IMR-90 (cell line): ENCODE measurements around the gene AFTPH. TPM values are rescaled to one million over a fixed set of nuclear protein-coding genes. Genes with fewer than 3 reads are reported as not detected.
A peak's percentile ranks its signal among the peaks of the same experiment; 100 is the strongest.

ENCODE experiments used
- ATAC-seq: fragments of 200-7000 bp; cut with Tn5 transposase; 2 replicates; pipeline ENCODE4 v1.9.1; 2020; ENCODE audit warnings: low read depth, mild to moderate bottlenecking, moderate library complexity
- BruUV-seq: library from RNA; stranded (reverse); fragments of 400-500 nt; replicated peaks from 2 replicates; lab custom pipeline; 2021; lab: Mats Ljungman, UMichigan
- CTCF ChIA-PET: fragments of 300-600 bp; formaldehyde crosslinking; extraction: SDS; loops from one replicate; lab custom pipeline; 2021; ENCODE audit warnings: antibody characterized with exemption; lab: Yijun Ruan, JAX
- POLR2A ChIA-PET: fragments of 300-600 bp; sonication (Branson Sonifier 250); formaldehyde crosslinking; loops from one replicate; lab custom pipeline; 2022; ENCODE audit warnings: antibody characterized with exemption; ENCODE audit not compliant: unreplicated experiment; lab: Charles Lee
- DNase-seq: peaks from one replicate; pipeline ENCODE4 v3.0.0; 2013
- H2AFZ ChIP-seq: replicated peaks from 2 replicates; pipeline ENCODE3; 2013; ENCODE audit warnings: low read length, mild to moderate bottlenecking; ENCODE audit not compliant: poor library complexity
- H2AK5ac ChIP-seq: 2 replicates; pipeline ENCODE4 v1.6.1; 2013; ENCODE audit warnings: low read depth, low read length, inconsistent platforms
- H2AK9ac ChIP-seq: replicated peaks from 2 replicates; pipeline ENCODE3; 2013; ENCODE audit warnings: mild to moderate bottlenecking, low read depth, low read length, moderate library complexity; ENCODE audit not compliant: poor library complexity
- H2BK120ac ChIP-seq: 2 replicates; pipeline ENCODE4 v1.6.1; 2013; ENCODE audit warnings: low read depth, low read length, inconsistent platforms
- H2BK15ac ChIP-seq: 3 replicates; pipeline ENCODE4 v1.6.1; 2013; ENCODE audit warnings: low read depth, low read length, inconsistent platforms
- H2BK20ac ChIP-seq: 2 replicates; pipeline ENCODE4 v1.6.1; 2013; ENCODE audit warnings: low read depth, mild to moderate bottlenecking, inconsistent platforms, low read length, moderate library complexity
- H2BK5ac ChIP-seq: 2 replicates; pipeline ENCODE4 v1.6.1; 2013; ENCODE audit warnings: mild to moderate bottlenecking, low read depth, low read length, inconsistent platforms; ENCODE audit not compliant: poor library complexity, severe bottlenecking
- H3K14ac ChIP-seq: replicated peaks from 2 replicates; pipeline ENCODE4 v1.6.1; 2013; ENCODE audit warnings: low read depth, low read length, inconsistent platforms
- H3K18ac ChIP-seq: 2 replicates; pipeline ENCODE4 v1.6.1; 2013; ENCODE audit warnings: low read depth, low read length, control low read depth
- H3K23ac ChIP-seq: 2 replicates; pipeline ENCODE4 v1.6.1; 2013; ENCODE audit warnings: low read depth, low read length, inconsistent platforms
- H3K27ac ChIP-seq: 2 replicates; pipeline ENCODE4 v1.5.1; 2013; ENCODE audit warnings: mild to moderate bottlenecking, control low read depth, low read length; ENCODE audit not compliant: insufficient read depth
- H3K27me3 ChIP-seq: 2 replicates; pipeline ENCODE4 v1.6.1; 2013; ENCODE audit warnings: low read length; ENCODE audit not compliant: control insufficient read depth, insufficient read depth
- H3K36me3 ChIP-seq: 2 replicates; pipeline ENCODE4 v1.6.1; 2013; ENCODE audit warnings: low read length, mixed read lengths; ENCODE audit not compliant: control insufficient read depth, insufficient read depth
- H3K4ac ChIP-seq: 2 replicates; pipeline ENCODE4 v1.6.1; 2013; ENCODE audit warnings: low read depth, low read length, inconsistent platforms
- H3K4me1 ChIP-seq: 2 replicates; pipeline ENCODE4 v1.6.1; 2013; ENCODE audit warnings: low read length, mixed read lengths; ENCODE audit not compliant: control insufficient read depth, insufficient read depth
- H3K4me2 ChIP-seq: 2 replicates; pipeline ENCODE4 v1.6.1; 2013; ENCODE audit warnings: low read depth, mild to moderate bottlenecking, control low read depth, low read length, moderate library complexity
- H3K4me3 ChIP-seq: 2 replicates; pipeline ENCODE4 v1.5.1; 2013; ENCODE audit warnings: low read depth, mild to moderate bottlenecking, control low read depth, low read length, moderate library complexity; ENCODE audit not compliant: insufficient read depth
- H3K56ac ChIP-seq: 2 replicates; pipeline ENCODE4 v1.6.1; 2013; ENCODE audit warnings: low read length, inconsistent platforms; ENCODE audit not compliant: insufficient read depth; ENCODE audit errors: extremely low read depth
- H3K79me1 ChIP-seq, 2 experiments: 2 replicates each; pipeline ENCODE4 v1.6.1; 2013; ENCODE audit warnings: low read length in 2 of 2, inconsistent platforms in 1 of 2, low read depth in 1 of 2
- H3K9ac ChIP-seq: 2 replicates; pipeline ENCODE4 v1.6.1; 2013; ENCODE audit warnings: low read depth, low read length, control low read depth
- H3K9me1 ChIP-seq: 2 replicates; pipeline ENCODE4 v1.6.1; 2013; ENCODE audit warnings: low read length, inconsistent platforms; ENCODE audit not compliant: insufficient read depth
- H3K9me3 ChIP-seq: 2 replicates; pipeline ENCODE4 v1.6.1; 2013; ENCODE audit warnings: low read length; ENCODE audit not compliant: control insufficient read depth, insufficient read depth
- H4K20me1 ChIP-seq: 2 replicates; pipeline ENCODE4 v1.6.1; 2013; ENCODE audit warnings: low read length, inconsistent platforms; ENCODE audit not compliant: insufficient read depth
- H4K5ac ChIP-seq: 2 replicates; pipeline ENCODE4 v1.6.1; 2013; ENCODE audit warnings: mild to moderate bottlenecking, low read depth, low read length, control low read depth
- H4K8ac ChIP-seq, 2 experiments: 2 replicates each; pipeline ENCODE4 v1.6.1; 2013; ENCODE audit warnings: low read depth in 2 of 2, low read length in 2 of 2, control low read depth in 1 of 2, inconsistent platforms in 1 of 2
- H4K91ac ChIP-seq: 2 replicates; pipeline ENCODE4 v1.6.1; 2013; ENCODE audit warnings: low read depth, low read length, inconsistent platforms; ENCODE audit not compliant: insufficient read depth
- BHLHE40 ChIP-seq: fragments of 150-350 bp; IDR thresholded peaks from 2 replicates; pipeline ENCODE4 v1.6.1; 2016; ENCODE audit warnings: mild to moderate bottlenecking, low read depth, low read length
- CEBPB ChIP-seq: IDR thresholded peaks from 2 replicates; pipeline ENCODE4 v1.6.1; 2012; ENCODE audit warnings: low read depth, low read length, improper control_type of control experiment
- WGBS, 2 experiments: methylation state at CpG; one replicate each; pipeline versions ENCODE4 v1.1.5 to v1.1.7; 2013; ENCODE audit warnings: missing lambda C conversion rate in 2 of 2; ENCODE audit not compliant: insufficient read length in 1 of 2; ENCODE audit errors: extremely low coverage in 2 of 2; 5-methylcytosine and 5-hydroxymethylcytosine counted together
- dilution Hi-C: fragments of 300-500 bp; cut with HindIII; formaldehyde crosslinking; loops from one replicate; pipeline ENCODE4 v1.14.3; 2018; ENCODE audit warnings: low sequenced_read_pairs; ENCODE audit not compliant: unreplicated experiment
- in situ Hi-C: fragments of 300-500 bp; cut with MboI; formaldehyde crosslinking; loops from 3 replicates; pipeline ENCODE4 v1.14.3; 2019; ENCODE audit warnings: low sequenced_read_pairs, inconsistent platforms, mixed read lengths
- intact Hi-C: fragments of 100-400 bp; cut with micrococcal nuclease; formaldehyde crosslinking; loops from 2 replicates; pipeline ENCODE4 v1.10.0; 2022
- polyA plus RNA-seq, 3 experiments: library from polyadenylated mRNA; depleted of rRNA; stranded (reverse); fragments of >200 nt; gene quantifications; 2 replicates each; pipeline ENCODE4 v1.2.3, GENCODE V29; 2012; ENCODE audit warnings: low replicate concordance in 1 of 3
- total RNA-seq: library from RNA; depleted of rRNA; stranded (reverse); fragments of >200 nt; gene quantifications from 2 replicates; pipeline ENCODE4 v1.2.3, GENCODE V29; 2012

AFTPH gene
- total and polyA plus RNA-seq, 2 of the 4 experiments (the other 2 are of a cell fraction), result 9.4 to 19.9 TPM

GRCh38 chr2:64623242-64623850, 99.2 kb downstream of the AFTPH start:
- TF ChIP-seq CEBPB (no peak), BHLHE40 (no peak)
- no TSS peak for BruUV-seq
- no peak for DNase-seq
- no peak overlapping the region for H2BK5ac ChIP-seq
- H4K8ac ChIP-seq, result no peak overlapping the region
- H2AFZ ChIP-seq, result peak overlapping the region; percentile 46
- no peak overlapping the region for H3K27ac ChIP-seq
- intact Hi-C loops, result no loop called here
- H3K27me3 ChIP-seq, result peaks cover 46% of the 10 kb centered on the region
- H3K9ac ChIP-seq, result no peak overlapping the region
- dilution Hi-C loops, result no loop called here
- no peak overlapping the region for H4K5ac ChIP-seq
- no peak for ATAC-seq
- H2AK5ac ChIP-seq, result no peak overlapping the region
- no peak overlapping the region for H3K14ac ChIP-seq
- no peak overlapping the region for H2AK9ac ChIP-seq
- no peaks in the 10 kb centered on the region for H3K79me1 ChIP-seq
- POLR2A ChIA-PET, result no interaction called here
- no peak overlapping the region for H3K4me3 ChIP-seq
- in situ Hi-C loops, result no loop called here
- H2BK15ac ChIP-seq, result no peak overlapping the region
- no peak overlapping the region for H2BK20ac ChIP-seq
- H4K91ac ChIP-seq, result no peak overlapping the region
- no peaks in the 10 kb centered on the region; the same call in 1 of the 2 replicates for H3K4me1 ChIP-seq
- H3K9me3 ChIP-seq, result no peaks in the 10 kb centered on the region
- H3K23ac ChIP-seq, result no peak overlapping the region
- no peaks in the 10 kb centered on the region for H3K36me3 ChIP-seq
- H3K56ac ChIP-seq, result no peak overlapping the region
- H3K4ac ChIP-seq, result no peak overlapping the region
- H2BK120ac ChIP-seq, result no peak overlapping the region
- 80% methylated on average over 1 of the region's 13 CpGs; no CpG with 5 or more reads in 1 of the 2 experiments for WGBS, 2 experiments
- H3K18ac ChIP-seq, result no peak overlapping the region
- CTCF ChIA-PET, result no interaction called here
- no peaks in the 10 kb centered on the region for H3K9me1 ChIP-seq
- H3K4me2 ChIP-seq, result no peak overlapping the region
- H4K20me1 ChIP-seq, result no peaks in the 10 kb centered on the region
